Superior temporal gyrus (tissue), 1 donor: Measurements from ENCODE around the gene XRCC3.
A peak's percentile ranks its signal among the peaks of the same experiment; 100 is the strongest.
"Not testable (repeated sequence)": the region's sequence is repeated elsewhere in the genome, so short reads cannot be mapped to it uniquely, and the experiment has no call there.

Experiments
- DNase-seq: peaks from one replicate; pipeline ENCODE4 v3.0.0-alpha.2; 2016; ENCODE audit errors: extremely low spot score

The XRCC3 gene

GRCh38 chr14:103668117-103668516 lies 47.1 kb downstream of the XRCC3 start:
- no peak for DNase-seq

DNA sequence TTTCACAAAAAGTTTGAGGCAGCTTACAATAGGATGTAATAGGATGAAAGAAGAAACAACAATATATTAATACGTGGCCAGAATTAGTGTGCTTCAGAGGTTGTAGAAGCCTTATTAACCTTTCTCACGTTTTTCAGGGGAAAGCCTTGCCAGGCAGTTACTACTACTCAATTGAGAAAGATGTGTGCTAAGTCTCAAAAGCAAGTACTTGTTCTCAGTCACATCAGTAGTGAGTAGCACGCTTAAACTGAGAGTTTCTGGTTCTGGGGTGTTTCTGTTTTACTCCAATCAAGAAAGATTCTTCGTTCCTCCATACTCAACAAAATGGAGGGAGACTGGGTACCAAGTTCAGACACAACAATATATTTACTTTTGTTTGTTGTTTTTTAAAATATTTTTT lies 47.6 kb downstream of the XRCC3 start:
- DNase-seq: no peak

DNA sequence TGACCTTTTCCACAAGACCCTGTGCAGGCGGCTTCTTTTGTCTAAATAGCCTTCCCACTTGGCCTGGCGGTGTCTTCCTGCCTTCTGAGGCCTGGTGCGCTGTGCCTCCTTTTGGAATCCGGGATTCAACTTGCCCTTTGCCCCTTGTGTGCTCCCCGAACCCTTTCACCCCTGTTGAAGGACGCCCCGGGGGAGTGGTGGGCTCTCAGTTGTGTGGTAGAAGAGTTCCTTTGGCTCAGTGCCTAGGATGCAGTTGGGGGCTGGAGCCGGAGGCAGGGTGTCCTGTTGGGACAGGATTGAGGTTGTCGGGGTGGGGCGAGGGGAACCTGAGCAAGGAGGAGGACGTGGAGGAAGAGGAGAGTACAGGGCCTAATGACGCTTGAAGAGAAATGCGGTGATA lies 51.7 kb downstream of the XRCC3 start:
- DNase-seq: no peak

GRCh38 chr14:103662591-103662990 lies 52.7 kb downstream of the XRCC3 start:
- no peak for DNase-seq

DNA sequence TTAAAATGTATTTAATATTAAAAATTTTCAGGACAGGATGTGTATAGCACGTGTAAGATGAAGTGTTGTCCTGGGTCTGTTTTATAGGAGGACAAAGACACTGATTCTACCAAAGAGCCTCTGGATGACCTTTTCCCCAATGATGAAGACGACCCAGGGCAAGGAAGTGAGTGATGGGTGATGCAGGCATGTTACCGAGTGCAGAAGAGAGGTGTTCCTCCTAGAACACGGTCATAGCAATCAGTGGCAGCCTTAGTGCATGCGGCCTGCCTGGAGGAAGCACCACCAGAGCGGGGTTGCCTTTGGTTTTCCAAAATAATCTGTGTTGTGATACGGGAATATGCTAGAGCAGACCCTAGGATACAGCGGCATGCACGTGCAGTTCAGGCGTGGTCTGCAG lies 53.2 kb downstream of the XRCC3 start:
- DNase-seq: no peak

DNA sequence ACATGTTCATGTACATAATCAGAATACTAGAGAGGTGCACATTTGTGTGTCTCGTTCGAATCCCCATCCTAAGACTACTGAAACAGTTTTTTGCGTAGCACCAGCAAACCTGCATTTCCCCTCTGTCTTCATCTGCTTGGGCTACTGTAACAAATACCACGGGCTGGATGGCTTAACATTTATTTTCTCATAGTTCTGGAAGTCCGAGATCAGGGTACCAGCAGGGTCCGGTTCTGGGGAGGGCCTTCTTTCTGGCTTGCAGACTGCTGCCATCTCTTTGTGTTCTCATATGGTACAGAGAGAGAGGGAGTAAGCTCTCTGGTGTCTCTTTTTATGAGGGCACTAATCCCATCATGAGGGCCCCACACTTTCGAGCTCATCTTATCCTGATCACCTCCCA lies 55.6 kb downstream of the XRCC3 start:
- DNase-seq: no peak

GRCh38 chr14:103657471-103657870 lies 57.8 kb downstream of the XRCC3 start:
- DNase-seq: peak; percentile 61

GRCh38 chr14:103656756-103657133 lies 58.5 kb downstream of the XRCC3 start:
- no peak for DNase-seq

GRCh38 chr14:103656031-103656755 lies 59.1 kb downstream of the XRCC3 start:
- no peak for DNase-seq

- DNase-seq: no peak
Observed at GRCh38 chr14:103654619-103655018, 60.6 kb downstream of the XRCC3 start.

- no peak for DNase-seq
Observed at GRCh38 chr14:103653805-103654204, 61.4 kb downstream of the XRCC3 start.

- not testable (repeated sequence) for DNase-seq
Observed at GRCh38 chr14:103653336-103653735, 61.9 kb downstream of the XRCC3 start.

DNA sequence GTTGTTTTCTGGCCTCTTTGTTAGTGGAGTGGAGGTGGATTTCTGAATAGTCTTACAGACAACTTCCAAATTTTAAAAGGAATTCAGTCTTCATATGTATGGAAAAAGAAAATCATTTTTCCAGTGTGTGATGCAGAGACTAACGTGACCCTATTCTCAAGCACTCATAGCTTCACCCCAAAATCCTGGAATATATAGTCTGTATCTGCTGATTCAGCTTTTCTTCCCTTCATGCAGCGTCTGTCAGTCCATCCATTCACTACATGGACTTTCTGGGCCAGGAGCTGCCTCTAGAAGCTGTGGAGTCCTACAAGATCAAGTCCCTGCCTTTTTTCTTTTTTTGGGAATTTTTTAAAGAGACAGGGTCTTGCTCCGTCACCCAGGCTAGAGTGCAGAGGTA lies 62.4 kb downstream of the XRCC3 start:
- no peak for DNase-seq

- no peak for DNase-seq
Observed at GRCh38 chr14:103651585-103651984, 63.7 kb downstream of the XRCC3 start.

DNA sequence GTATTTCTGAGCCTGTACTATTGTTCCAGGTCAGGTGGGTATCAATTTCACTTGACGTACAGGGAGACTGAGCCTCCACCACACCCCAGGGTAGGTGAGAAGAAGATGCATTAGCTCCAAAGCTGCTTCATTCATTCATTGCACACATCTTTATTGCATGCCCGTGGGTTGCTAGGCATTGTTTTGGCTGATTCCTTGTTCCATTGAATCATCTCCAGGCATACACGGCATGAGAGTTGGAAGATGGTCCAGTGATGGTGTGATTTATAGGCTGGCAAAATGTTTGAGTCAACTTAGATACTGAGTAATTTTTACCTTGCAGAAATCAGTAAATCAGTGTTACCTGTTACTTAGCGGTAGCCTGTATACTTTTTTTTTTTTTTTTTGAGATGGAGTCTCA lies 65.0 kb downstream of the XRCC3 start:
- DNase-seq: no peak

- DNase-seq: no peak
Observed at GRCh38 chr14:103649001-103649400, 66.2 kb downstream of the XRCC3 start.
